ENCODE measurements around the gene ASTL. TPM values are rescaled to one million over a fixed set of nuclear protein-coding genes. Genes with fewer than 3 reads are reported as not detected.

The ASTL gene
- total RNA-seq, 4 donors from 2014 or later = not detected

DNA sequence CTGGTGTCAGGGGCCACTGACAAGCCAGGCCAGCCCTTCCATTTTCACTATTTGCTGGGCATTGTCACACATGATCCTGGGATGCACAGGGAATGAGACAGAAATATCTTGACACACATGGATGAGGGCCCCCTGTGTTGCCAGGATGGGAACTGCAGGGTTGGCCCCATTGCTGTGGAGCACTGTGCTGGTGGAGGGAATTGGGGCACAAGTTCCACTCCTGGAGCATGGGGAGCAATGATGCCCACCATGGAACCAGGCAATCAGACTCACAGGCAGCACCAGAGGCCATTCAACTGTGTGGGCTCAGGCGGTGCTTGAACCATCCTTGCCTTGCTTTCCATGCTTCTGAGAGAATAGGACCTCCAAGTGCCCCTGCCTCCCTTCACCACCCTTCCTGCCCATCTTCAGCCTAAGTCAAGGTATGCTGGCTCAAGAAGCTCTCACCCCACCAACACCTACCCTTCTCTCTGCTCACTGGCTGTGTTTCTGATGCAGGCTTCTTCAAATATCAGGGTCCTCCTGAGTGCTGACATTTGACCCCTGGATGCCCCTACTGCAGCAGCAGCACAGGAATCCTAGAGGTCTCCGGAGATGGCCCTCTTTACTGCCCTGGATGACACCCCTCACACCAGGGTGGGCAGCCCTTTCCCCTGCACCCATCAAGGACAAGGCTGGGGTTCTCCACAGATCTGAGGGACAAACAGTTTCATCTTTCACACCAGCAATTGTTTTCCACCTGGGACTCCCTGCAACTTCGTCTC lies 33.0 kb downstream of the ASTL start:
- Histone ChIP-seq H3K4me3 (no peak overlapping the region), H3K27me3 (peaks cover 0 to 4% (median 0%) of the 10 kb centered on the region in 3 donors), H3K9me3 (no peaks in the 10 kb centered on the region), H3K27ac (no peak overlapping the region), H3K36me3 (no peaks in the 10 kb centered on the region), H3K4me1 (peaks cover 0 to under 1% of the 10 kb centered on the region in 2 donors)
- in situ Hi-C loops (cut with MboI; ENCODE audit: low sequenced_read_pairs in 4 of 4) (loop anchor here in 2 of 4 donors (25.0 kb wide), 1 partner anchor 93 kb away; no protein-coding TSS in a partner anchor), intact Hi-C loops (cut with DNase I; ENCODE audit: low total_unique reads) (no loop called here)
- DNase-seq (peak; percentile 1 to 4), ATAC-seq (no peak)
- no peak for TF ChIP-seq POLR2A (IDR thresholded peaks at IDR 0.05)
- TF ChIP-seq, protein P1, sequence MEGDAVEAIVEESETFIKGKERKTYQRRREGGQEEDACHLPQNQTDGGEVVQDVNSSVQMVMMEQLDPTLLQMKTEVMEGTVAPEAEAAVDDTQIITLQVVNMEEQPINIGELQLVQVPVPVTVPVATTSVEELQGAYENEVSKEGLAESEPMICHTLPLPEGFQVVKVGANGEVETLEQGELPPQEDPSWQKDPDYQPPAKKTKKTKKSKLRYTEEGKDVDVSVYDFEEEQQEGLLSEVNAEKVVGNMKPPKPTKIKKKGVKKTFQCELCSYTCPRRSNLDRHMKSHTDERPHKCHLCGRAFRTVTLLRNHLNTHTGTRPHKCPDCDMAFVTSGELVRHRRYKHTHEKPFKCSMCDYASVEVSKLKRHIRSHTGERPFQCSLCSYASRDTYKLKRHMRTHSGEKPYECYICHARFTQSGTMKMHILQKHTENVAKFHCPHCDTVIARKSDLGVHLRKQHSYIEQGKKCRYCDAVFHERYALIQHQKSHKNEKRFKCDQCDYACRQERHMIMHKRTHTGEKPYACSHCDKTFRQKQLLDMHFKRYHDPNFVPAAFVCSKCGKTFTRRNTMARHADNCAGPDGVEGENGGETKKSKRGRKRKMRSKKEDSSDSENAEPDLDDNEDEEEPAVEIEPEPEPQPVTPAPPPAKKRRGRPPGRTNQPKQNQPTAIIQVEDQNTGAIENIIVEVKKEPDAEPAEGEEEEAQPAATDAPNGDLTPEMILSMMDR (IDR thresholded peaks at IDR 0.05 in 4 of 5, conservative IDR thresholded peaks at IDR 0.05 in 1 of 5) = no peak

DNA sequence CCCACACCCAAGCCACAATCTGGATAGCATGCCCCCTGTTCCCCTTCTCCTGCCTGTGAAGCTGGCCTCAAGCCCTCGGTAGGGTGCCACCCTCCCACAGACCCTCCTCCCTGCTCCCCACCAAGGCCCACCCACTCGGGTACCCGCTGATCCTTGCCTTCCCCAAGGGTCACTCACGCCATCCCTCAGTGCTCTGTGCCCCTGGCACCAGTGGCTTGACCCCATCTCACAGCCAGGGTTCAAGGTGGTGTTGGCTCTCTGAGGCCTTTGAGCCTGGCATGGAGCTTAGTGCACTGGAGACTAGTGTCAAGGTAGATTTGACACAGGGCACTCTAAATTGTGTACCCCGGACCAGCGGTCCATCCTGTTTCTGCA lies 33.8 kb downstream of the ASTL start:
- no peak for ATAC-seq
- H3K27me3 ChIP-seq = no peaks in the 10 kb centered on the region
- peaks cover under 1 to 4% of the 10 kb centered on the region in 2 donors for H3K4me1 ChIP-seq
- in situ Hi-C loops (cut with MboI; ENCODE audit: low sequenced_read_pairs in 4 of 4) (loop anchor here in 2 of 4 donors (25.0 kb wide), 1 partner anchor 92 kb away; no protein-coding TSS in a partner anchor), intact Hi-C loops (cut with DNase I; ENCODE audit: low total_unique reads) (no loop called here)
- H3K4me3 ChIP-seq = no peak overlapping the region
- peak; percentile 1 to 4 for DNase-seq
- H3K9me3 ChIP-seq = no peaks in the 10 kb centered on the region
- H3K27ac ChIP-seq = peak overlapping the region in 2 of 4 donors; percentile 38 to 46
- TF ChIP-seq POLR2A (IDR thresholded peaks at IDR 0.05) = no peak
- no peaks in the 10 kb centered on the region for H3K36me3 ChIP-seq

DNA sequence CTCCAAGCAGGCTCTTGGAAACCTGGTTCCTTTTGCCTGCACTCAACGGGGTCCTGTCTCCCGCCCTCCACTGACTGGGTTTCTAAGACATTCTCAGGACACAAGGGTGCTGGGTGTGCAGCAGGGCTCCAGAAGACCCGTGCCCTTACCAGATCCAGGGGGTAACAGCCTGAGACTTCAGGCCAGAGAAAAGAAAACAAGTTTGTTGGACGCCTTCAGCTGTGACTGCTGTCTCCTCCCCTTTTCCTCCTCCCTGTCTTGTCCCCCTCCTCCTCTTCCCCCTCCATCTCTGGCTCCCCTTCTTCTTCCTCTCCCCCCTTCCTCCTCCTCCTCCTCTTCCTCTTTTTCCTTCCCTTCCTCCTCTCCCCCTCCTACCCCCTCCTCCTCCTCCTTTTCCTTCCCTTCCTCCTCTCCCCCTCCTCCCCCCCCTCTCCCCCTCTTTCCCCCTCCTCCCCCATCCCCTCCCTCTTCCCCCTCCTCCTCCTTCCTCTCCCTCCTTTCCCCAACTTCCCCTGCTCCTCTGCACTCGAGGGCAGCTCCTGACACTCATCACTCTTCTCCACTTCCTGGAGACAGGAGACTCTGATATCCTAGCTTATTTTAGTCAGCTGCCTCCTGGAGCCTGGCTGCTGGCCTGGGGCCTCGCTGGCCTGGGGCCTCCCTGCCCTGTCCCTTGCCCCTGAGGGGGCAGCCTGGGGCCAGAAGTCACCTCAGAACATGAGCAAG lies 34.4 kb downstream of the ASTL start:
- no peaks in the 10 kb centered on the region for H3K27me3 ChIP-seq
- intact Hi-C loops (cut with DNase I; ENCODE audit: low total_unique reads) (no loop called here), in situ Hi-C loops (cut with MboI; ENCODE audit: low sequenced_read_pairs in 4 of 4) (loop anchor here in 2 of 4 donors (25.0 kb wide), 1 partner anchor 92 kb away; no protein-coding TSS in a partner anchor)
- no peak for TF ChIP-seq POLR2A (IDR thresholded peaks at IDR 0.05)
- TF ChIP-seq, protein P1 (IDR thresholded peaks at IDR 0.05 in 4 of 5, conservative IDR thresholded peaks at IDR 0.05 in 1 of 5) = no peak
- peaks cover 6 to 10% of the 10 kb centered on the region in 2 donors for H3K4me1 ChIP-seq
- no peak for ATAC-seq
- no peaks in the 10 kb centered on the region for H3K9me3 ChIP-seq
- DNase-seq = peak; percentile 4 to 9
- H3K4me3 ChIP-seq = no peak overlapping the region
- H3K36me3 ChIP-seq = no peaks in the 10 kb centered on the region
- H3K27ac ChIP-seq = peak overlapping the region in 3 of 4 donors; percentile 38 to 46 (median 38)

DNA sequence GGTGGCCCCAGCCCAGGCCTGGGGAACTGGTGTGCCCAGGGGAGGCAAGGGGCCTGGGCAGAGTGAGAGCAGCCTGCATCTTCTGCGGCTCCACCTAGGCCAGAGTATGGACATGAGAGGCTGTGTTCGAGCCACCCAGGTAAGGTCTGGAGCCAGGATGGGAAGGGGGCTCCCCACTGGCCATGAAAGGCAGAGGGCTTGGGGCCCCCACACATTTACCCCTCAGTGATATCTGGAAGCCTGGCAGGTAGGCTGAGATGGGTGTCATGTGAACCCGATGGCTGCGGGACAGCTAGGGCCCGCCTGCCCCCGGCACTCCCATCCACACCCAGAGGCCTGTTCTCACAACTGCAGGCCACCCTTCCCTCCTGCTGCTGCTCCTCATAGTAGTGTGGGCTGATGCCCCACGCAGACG lies 35.1 kb downstream of the ASTL start:
- in situ Hi-C loops (cut with MboI; ENCODE audit: low sequenced_read_pairs in 4 of 4) (loop anchor here in 2 of 4 donors (25.0 kb wide), 1 partner anchor 91 kb away; no protein-coding TSS in a partner anchor), intact Hi-C loops (cut with DNase I; ENCODE audit: low total_unique reads) (no loop called here)
- peak overlapping the region in 2 of 4 donors; percentile 33 to 38 for H3K27ac ChIP-seq
- DNase-seq (peak in 1 of 2 donors; percentile 0), ATAC-seq (no peak)
- TF ChIP-seq POLR2A (IDR thresholded peaks at IDR 0.05) = no peak
- TF ChIP-seq, protein P1 (IDR thresholded peaks at IDR 0.05 in 4 of 5, conservative IDR thresholded peaks at IDR 0.05 in 1 of 5) = no peak
- H3K27me3 ChIP-seq = no peaks in the 10 kb centered on the region
- no peaks in the 10 kb centered on the region for H3K36me3 ChIP-seq
- H3K4me1 ChIP-seq = peaks cover 13 to 17% of the 10 kb centered on the region in 2 donors
- no peak overlapping the region for H3K4me3 ChIP-seq
- H3K9me3 ChIP-seq = no peaks in the 10 kb centered on the region

All from gastrocnemius medialis (tissue), 4 donors.